HepG2 (cell line): ENCODE measurements around the gene TMEM229B. TPM values are rescaled to one million over a fixed set of nuclear protein-coding genes. Genes with fewer than 3 reads are reported as not detected.

Source experiments
- CBFB ChIP-seq: sonication (generic); formaldehyde crosslinking; IDR thresholded peaks from 2 replicates; pipeline ENCODE4 v1.4.0; 2020; ENCODE audit warnings: missing genetic modification reagents
- CBX5 ChIP-seq: sonication (generic); formaldehyde crosslinking; IDR thresholded peaks from 2 replicates; pipeline ENCODE4 v1.4.0; 2020; ENCODE audit warnings: missing genetic modification reagents, borderline replicate concordance
- DNMT1 ChIP-seq: sonication (generic); formaldehyde crosslinking; IDR thresholded peaks from 2 replicates; pipeline ENCODE4 v1.5.1; 2020; ENCODE audit warnings: mild to moderate bottlenecking, missing genetic modification reagents
- GRHL1 ChIP-seq: sonication (generic); formaldehyde crosslinking; conservative IDR thresholded peaks from 2 replicates; pipeline ENCODE4 v1.8.0; 2022; ENCODE audit warnings: missing genetic modification reagents
- KDM6A ChIP-seq: IDR thresholded peaks from 2 replicates; pipeline ENCODE4 v1.6.1; 2016; ENCODE audit warnings: low read depth
- KMT2A ChIP-seq: sonication (generic); formaldehyde crosslinking; IDR thresholded peaks from 2 replicates; pipeline ENCODE4 v1.4.0; 2020; ENCODE audit warnings: missing genetic modification reagents
- MIXL1 ChIP-seq: IDR thresholded peaks from 2 replicates; pipeline ENCODE4 v1.6.1; 2016
- MYNN ChIP-seq: sonication (generic); formaldehyde crosslinking; IDR thresholded peaks from 2 replicates; pipeline ENCODE4 v1.4.0; 2020; ENCODE audit warnings: mild to moderate bottlenecking, low read depth, missing genetic modification reagents
- NFAT5 ChIP-seq: sonication (generic); formaldehyde crosslinking; IDR thresholded peaks from 2 replicates; pipeline ENCODE4 v1.4.0; 2020; ENCODE audit warnings: missing genetic modification reagents
- PAXIP1 ChIP-seq: sonication (generic); formaldehyde crosslinking; conservative IDR thresholded peaks from 2 replicates; pipeline ENCODE4 v1.4.0; 2020; ENCODE audit warnings: mild to moderate bottlenecking, missing genetic modification reagents, moderate library complexity
- RXRA ChIP-seq: sonication (generic); formaldehyde crosslinking; IDR thresholded peaks from 2 replicates; pipeline ENCODE4 v1.5.1; 2020; ENCODE audit warnings: missing genetic modification reagents
- ZFP82 ChIP-seq: sonication (generic); formaldehyde crosslinking; IDR thresholded peaks from 2 replicates; pipeline ENCODE4 v1.5.1; 2020; ENCODE audit warnings: mild to moderate bottlenecking, missing genetic modification reagents, borderline replicate concordance
- ZNF263 ChIP-seq: sonication (generic); formaldehyde crosslinking; IDR thresholded peaks from 2 replicates; pipeline ENCODE4 v1.4.0; 2020; ENCODE audit warnings: missing genetic modification reagents
- ZNF317 ChIP-seq: sonication (generic); formaldehyde crosslinking; IDR thresholded peaks from 2 replicates; pipeline ENCODE4 v1.5.0; 2020; ENCODE audit warnings: mild to moderate bottlenecking, missing genetic modification reagents
- ZNF567 ChIP-seq: sonication (generic); formaldehyde crosslinking; IDR thresholded peaks from 2 replicates; pipeline ENCODE4 v1.8.1; 2023; ENCODE audit warnings: mild to moderate bottlenecking, missing genetic modification reagents, borderline replicate concordance
- ZNF614 ChIP-seq: IDR thresholded peaks from 2 replicates; pipeline ENCODE4 v1.6.1; 2018; ENCODE audit warnings: missing biosample characterization, missing genetic modification reagents, inconsistent platforms, borderline replicate concordance
- ZNF770 ChIP-seq: sonication (generic); formaldehyde crosslinking; IDR thresholded peaks from 2 replicates; pipeline ENCODE4 v1.5.0; 2020; ENCODE audit warnings: mild to moderate bottlenecking, missing genetic modification reagents
- polyA plus RNA-seq, 8 experiments: library from polyadenylated mRNA; depleted of rRNA in 3 of 8; stranded (reverse) in 7 of 8; unstranded in 1 of 8; fragments of >200 nt; fragmentation: Illumina TruSeq in 4 of 8; extraction: Trizol in 4 of 8; gene quantifications; 2 replicates each; pipeline versions ENCODE4 v1.2.1 to v1.2.3, GENCODE V29; 2011 to 2016; ENCODE audit warnings: low read depth in 4 of 8, missing spikeins in 1 of 8, mixed read lengths in 1 of 8; ENCODE audit not compliant: insufficient read depth in 1 of 8
- total RNA-seq, 5 experiments: library from RNA; depleted of rRNA; stranded (reverse); fragments of >200 nt; fragmentation: Illumina TruSeq; extraction: Trizol; gene quantifications; 2 replicates each; pipeline ENCODE4 v1.2.3, GENCODE V29; 2016; ENCODE audit warnings: low read depth in 1 of 5

The TMEM229B gene
- total and polyA plus RNA-seq, 2 of the 13 experiments (the other 11 are each of a cell fraction or from before 2014, with no cell fraction given), result 0.69 to 1.1 TPM

GRCh38 chr14:67532998-67533753 is 44.7 kb upstream of the TMEM229B start, which contains the start of gene PLEKHH1 (continued):
- peak; percentile 14; the same call in 1 of the 2 replicates for TF ChIP-seq MIXL1 (CRISPR knock-in tag)
- peak; percentile 51; the same call in 1 of the 2 replicates for TF ChIP-seq CBX5
- TF ChIP-seq DNMT1 (CRISPR knock-in tag), result no peak
- TF ChIP-seq ZNF770 (CRISPR knock-in tag), result no peak; the same call in 1 of the 2 replicates
- 0 out of 2 replicates have a peak, but pooled peaks have one; percentile 45 for TF ChIP-seq ZNF614 (CRISPR knock-in tag)
- TF ChIP-seq KDM6A (CRISPR knock-in tag), result no peak
- peak; percentile 20; the same call in 1 of the 2 replicates for TF ChIP-seq NFAT5 (CRISPR knock-in tag)
- TF ChIP-seq RXRA (CRISPR knock-in tag), result 0 out of 2 replicates have a peak, but pooled peaks have one; percentile 0
- peak; percentile 41; the same call in 1 of the 2 replicates for TF ChIP-seq CBFB (CRISPR knock-in tag)
- TF ChIP-seq ZNF317 (CRISPR knock-in tag), result 0 out of 2 replicates have a peak, but pooled peaks have one; percentile 10
- TF ChIP-seq PAXIP1, result no peak
- TF ChIP-seq MYNN, result no peak
- TF ChIP-seq ZNF567 (CRISPR knock-in tag), result no peak
- TF ChIP-seq KMT2A, result peak; percentile 69
- no peak for TF ChIP-seq ZFP82 (CRISPR knock-in tag)
- TF ChIP-seq ZNF263 (CRISPR knock-in tag), result peak; percentile 92
- no peak for TF ChIP-seq GRHL1 (CRISPR knock-in tag)
